ENCODE measurements around the gene IL12B.

GRCh38 chr5:159318448-159318847 is 11.8 kb downstream of the IL12B start:
- TF ChIP-seq CTCF (IDR thresholded peaks at IDR 0.05) (no peak), SIN3A (IDR thresholded peaks at IDR 0.05; ENCODE audit: borderline replicate concordance, insufficient read depth, low read depth, low read length) (no peak), REST (IDR thresholded peaks at IDR 0.05; ENCODE audit: insufficient read depth in 1 of 2, low read depth in 2 of 2, low read length in 1 of 2) (no peak), POLR2AphosphoS5 (IDR thresholded peaks at IDR 0.05; ENCODE audit: low read depth, low read length) (no peak), TCF7L2 (IDR thresholded peaks at IDR 0.05; ENCODE audit: low read depth, low read length) (no peak)

Measured in Panc1 (cell line).